Heart left ventricle (tissue), 13 donors: ENCODE data around the gene ZBTB40.

Experiments used
- CTCF ChIP-seq, 12 donors: fragments of 200-600 bp; sonication (generic) in 4 of 12; IDR thresholded peaks; one replicate each; pipeline versions ENCODE4 v1.5.0 to v1.8.0; 2018 to 2022; ENCODE audit warnings: antibody characterized with exemption in 12 of 12, mild to moderate bottlenecking in 5 of 12
- POLR2A ChIP-seq, 2 donors: fragments of 450-650 bp; IDR thresholded peaks; one replicate each; pipeline ENCODE4 v1.6.1; 2017; ENCODE audit warnings: antibody characterized with exemption in 2 of 2, mild to moderate bottlenecking in 2 of 2, moderate library complexity in 2 of 2
- donor health status: ischemic (EF 13 %, LVEDD 7.1; RV severe dilation, severe dysfunction).
- donor health status: DM: no; HTN: yes; CAD: no.
- donor health status: DM: no; HTN: no; CAD: no.
- donor health status: ischemic (EF 25% LVEDD 6.9; RV normal size, moderate dysfunction).
- donor health status: ischemic (EF 25% LVEDD 5.7; RV mildly dilated, moderate dysfunction).
- donor health status: ischemic (EF 35%, LVEDD 5.7; RV mildly dilated, moderate dysfunction).
- donor health status: nonischemic (EF 11% LVEDD 7.7; RV severe dilation, severe dysfunction).
- donor health status: DM: yes; HTN: yes; CAD: no.
- donor health status: PGD.
- donor health status: ischemic (EF 29% LVEDD 5.4; RV normal size, mild dysfunction).
- donor health status: nonischemic (EF 23%, LVEDD 6.1; RV moderate dilation, normal function).

- no peak for TF ChIP-seq CTCF (IDR thresholded peaks at IDR 0.05)
- TF ChIP-seq POLR2A (IDR thresholded peaks at IDR 0.05), result no peak
These were observed 83.7 kb downstream of the ZBTB40 start for GRCh38 chr1:22535399-22535798.
